MCF 10A (cell line): ENCODE results near the gene ZNF503. TPM values are rescaled to one million over a fixed set of nuclear protein-coding genes. Genes with fewer than 3 reads are reported as not detected.

Experiments
- BruUV-seq: library from RNA; stranded (reverse); fragments of 400-500 nt; replicated peaks from 2 replicates; lab custom pipeline; 2021; lab: Mats Ljungman, UMichigan
- CTCF ChIA-PET: fragments of 300-600 bp; sonication (Branson Sonifier 250); formaldehyde crosslinking; extraction: SDS; loops from one replicate; lab custom pipeline; 2021; ENCODE audit warnings: antibody characterized with exemption, inconsistent platforms; lab: Yijun Ruan, JAX
- POLR2A ChIA-PET: fragments of 300-600, 350-650 bp; sonication (Branson Sonifier 250); formaldehyde crosslinking; extraction: SDS; loops from one replicate; lab custom pipeline; 2020; ENCODE audit warnings: antibody characterized with exemption, inconsistent platforms; lab: Yijun Ruan, JAX
- DNase-seq: peaks from one replicate; pipeline ENCODE4 v3.0.0-alpha.2; 2018; ENCODE audit not compliant: unreplicated experiment
- H3K27ac Mint-ChIP-seq: one replicate; pipeline ENCODE4 v1.8.0; 2022; ENCODE audit warnings: mild to moderate bottlenecking, low read depth, mixed read lengths; ENCODE audit not compliant: unreplicated experiment
- H3K27me3 Mint-ChIP-seq: one replicate; pipeline ENCODE4 v1.8.0; 2022; ENCODE audit warnings: mixed read lengths; ENCODE audit not compliant: insufficient read depth, unreplicated experiment
- H3K36me3 Mint-ChIP-seq: one replicate; pipeline ENCODE4 v1.8.0; 2022; ENCODE audit warnings: mild to moderate bottlenecking, moderate library complexity, mixed read lengths; ENCODE audit not compliant: insufficient read depth, unreplicated experiment
- H3K4me1 Mint-ChIP-seq: one replicate; pipeline ENCODE4 v1.8.0; 2022; ENCODE audit warnings: mixed read lengths; ENCODE audit not compliant: insufficient read depth, unreplicated experiment
- H3K4me3 Mint-ChIP-seq: one replicate; pipeline ENCODE4 v1.8.0; 2022; ENCODE audit warnings: mild to moderate bottlenecking, moderate library complexity, mixed read lengths; ENCODE audit not compliant: unreplicated experiment
- H3K9me3 Mint-ChIP-seq: one replicate; pipeline ENCODE4 v1.8.0; 2022; ENCODE audit warnings: mixed read lengths; ENCODE audit not compliant: unreplicated experiment
- CTCF ChIP-seq: fragments of 200-600 bp; IDR thresholded peaks from one replicate; pipeline ENCODE4 v1.8.0; 2022; ENCODE audit warnings: antibody characterized with exemption, mild to moderate bottlenecking; ENCODE audit not compliant: unreplicated experiment
- intact Hi-C: fragments of 100-400 bp; cut with micrococcal nuclease; formaldehyde crosslinking; loops from 2 replicates; pipeline ENCODE4 v1.14.1; 2022
- total RNA-seq: library from RNA; stranded (reverse); gene quantifications from 2 replicates; pipeline ENCODE4 v1.2.3, GENCODE V29; 2022

Gene ZNF503
- total RNA-seq, 1 experiment from 2014 or later = 7.3 TPM

GRCh38 chr10:75402486-75403143, 1.1 kb upstream of the ZNF503 start:
- H3K4me3 Mint-ChIP-seq = peak overlapping the region; percentile 80
- no TSS peak for BruUV-seq
- H3K9me3 Mint-ChIP-seq = no peaks in the 10 kb centered on the region
- no peak for TF ChIP-seq CTCF
- H3K4me1 Mint-ChIP-seq = peaks cover 5% of the 10 kb centered on the region
- intact Hi-C loops = loop anchor here (2.0 to 10.0 kb wide), 7 partner anchors 132 to 1710 kb away; no protein-coding TSS in a partner anchor
- H3K27ac Mint-ChIP-seq = peak overlapping the region; percentile 49
- ChIA-PET CTCF (interaction anchor here (0.6 to 4.8 kb wide), 13 partner anchors 9 to 1061 kb away, joined by 3 to 41 read pairs (median 3); no protein-coding TSS in a partner anchor), POLR2A (interaction anchor here (0.5 to 4.4 kb wide), 33 partner anchors 9 to 1615 kb away, joined by 3 to 54 read pairs (median 4); partner anchors contain the start of genes LRMDA and VDAC2)
- H3K36me3 Mint-ChIP-seq = peaks cover 15% of the 10 kb centered on the region
- DNase-seq = no peak
- no peaks in the 10 kb centered on the region for H3K27me3 Mint-ChIP-seq

- BruUV-seq = TSS peak; percentile 36
- POLR2A ChIA-PET = interaction anchor here (0.6 to 4.4 kb wide), 27 partner anchors 8 to 1708 kb away, joined by 3 to 54 read pairs (median 6); partner anchors contain the start of genes COMTD1 and LRMDA
These were observed 594 bp downstream of the ZNF503 start for GRCh38 chr10:75400771-75401568.

GRCh38 chr10:75400163-75400770, 1.3 kb downstream of the ZNF503 start:
- no peak for TF ChIP-seq CTCF
- no peaks in the 10 kb centered on the region for H3K27me3 Mint-ChIP-seq
- peak overlapping the region; percentile 80 for H3K4me3 Mint-ChIP-seq
- H3K27ac Mint-ChIP-seq = peak overlapping the region; percentile 51
- POLR2A ChIA-PET = interaction anchor here (0.6 to 4.4 kb wide), 8 partner anchors 9 to 626 kb away, joined by 3 to 54 read pairs (median 8); partner anchors contain the start of genes COMTD1 and LRMDA
- CTCF ChIA-PET = interaction anchor here (0.6 to 4.8 kb wide), 18 partner anchors 9 to 1710 kb away, joined by 3 to 41 read pairs (median 3); no protein-coding TSS in a partner anchor
- peak; percentile 42 for DNase-seq
- H3K4me1 Mint-ChIP-seq = peaks cover 5% of the 10 kb centered on the region
- no TSS peak for BruUV-seq
- intact Hi-C loops = loop anchor here (1.0 to 10.0 kb wide), 12 partner anchors 105 to 1582 kb away; no protein-coding TSS in a partner anchor
- H3K36me3 Mint-ChIP-seq = peaks cover 16% of the 10 kb centered on the region
- no peaks in the 10 kb centered on the region for H3K9me3 Mint-ChIP-seq

More at GRCh38 chr10:75400771-75401568, 594 bp downstream of the ZNF503 start:
- Mint-ChIP-seq H3K4me3 (peak overlapping the region; percentile 80), H3K4me1 (peaks cover 5% of the 10 kb centered on the region), H3K27ac (peak overlapping the region; percentile 51), H3K36me3 (peaks cover 15% of the 10 kb centered on the region), H3K27me3 (no peaks in the 10 kb centered on the region), H3K9me3 (no peaks in the 10 kb centered on the region)
- intact Hi-C loops = loop anchor here (1.0 to 10.0 kb wide), 14 partner anchors 68 to 1581 kb away; no protein-coding TSS in a partner anchor
- no peak for TF ChIP-seq CTCF
- peak; percentile 60 for DNase-seq
- CTCF ChIA-PET = interaction anchor here (0.6 to 4.8 kb wide), 20 partner anchors 10 to 1145 kb away, joined by 3 to 41 read pairs (median 3); no protein-coding TSS in a partner anchor
